ENCODE results near the gene MASP1.

DNA sequence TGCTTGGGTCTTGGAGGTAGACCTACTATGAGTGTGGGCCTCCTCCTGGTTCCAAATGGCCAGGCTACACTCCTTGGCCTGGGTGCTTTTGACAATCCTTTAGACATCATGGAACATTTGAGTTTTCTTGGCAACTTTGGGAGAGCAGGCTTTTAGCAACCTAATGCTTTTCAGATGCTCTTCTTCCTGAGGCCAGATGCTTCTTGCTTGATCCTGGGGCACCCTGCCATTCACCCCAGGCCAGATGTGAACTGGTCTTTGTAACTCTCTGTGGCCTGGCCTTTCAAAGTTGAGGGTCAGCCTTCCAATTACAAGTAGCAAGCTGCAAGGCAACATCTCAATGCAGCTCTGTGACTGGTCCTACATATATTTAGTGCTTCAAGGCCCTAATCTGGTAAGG, 53.8 kb downstream of the MASP1 start:
- TF ChIP-seq, protein P1, sequence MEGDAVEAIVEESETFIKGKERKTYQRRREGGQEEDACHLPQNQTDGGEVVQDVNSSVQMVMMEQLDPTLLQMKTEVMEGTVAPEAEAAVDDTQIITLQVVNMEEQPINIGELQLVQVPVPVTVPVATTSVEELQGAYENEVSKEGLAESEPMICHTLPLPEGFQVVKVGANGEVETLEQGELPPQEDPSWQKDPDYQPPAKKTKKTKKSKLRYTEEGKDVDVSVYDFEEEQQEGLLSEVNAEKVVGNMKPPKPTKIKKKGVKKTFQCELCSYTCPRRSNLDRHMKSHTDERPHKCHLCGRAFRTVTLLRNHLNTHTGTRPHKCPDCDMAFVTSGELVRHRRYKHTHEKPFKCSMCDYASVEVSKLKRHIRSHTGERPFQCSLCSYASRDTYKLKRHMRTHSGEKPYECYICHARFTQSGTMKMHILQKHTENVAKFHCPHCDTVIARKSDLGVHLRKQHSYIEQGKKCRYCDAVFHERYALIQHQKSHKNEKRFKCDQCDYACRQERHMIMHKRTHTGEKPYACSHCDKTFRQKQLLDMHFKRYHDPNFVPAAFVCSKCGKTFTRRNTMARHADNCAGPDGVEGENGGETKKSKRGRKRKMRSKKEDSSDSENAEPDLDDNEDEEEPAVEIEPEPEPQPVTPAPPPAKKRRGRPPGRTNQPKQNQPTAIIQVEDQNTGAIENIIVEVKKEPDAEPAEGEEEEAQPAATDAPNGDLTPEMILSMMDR (optimal IDR thresholded peaks at IDR 0.05 in 1 of 3, IDR thresholded peaks at IDR 0.05 in 1 of 3, conservative IDR thresholded peaks at IDR 0.05 in 1 of 3; ENCODE audit: extremely low read depth in 1 of 3, insufficient read depth in 2 of 3, low read length in 3 of 3): no peak
- no peak for TF ChIP-seq EZH2 (IDR thresholded peaks at IDR 0.05; ENCODE audit: low read length)
